ENCODE results near the gene SYT15B.
"Not testable (repeated sequence)": the region's sequence is repeated elsewhere in the genome, so short reads cannot be mapped to it uniquely, and the experiment has no call there.

SYT15B gene

DNA sequence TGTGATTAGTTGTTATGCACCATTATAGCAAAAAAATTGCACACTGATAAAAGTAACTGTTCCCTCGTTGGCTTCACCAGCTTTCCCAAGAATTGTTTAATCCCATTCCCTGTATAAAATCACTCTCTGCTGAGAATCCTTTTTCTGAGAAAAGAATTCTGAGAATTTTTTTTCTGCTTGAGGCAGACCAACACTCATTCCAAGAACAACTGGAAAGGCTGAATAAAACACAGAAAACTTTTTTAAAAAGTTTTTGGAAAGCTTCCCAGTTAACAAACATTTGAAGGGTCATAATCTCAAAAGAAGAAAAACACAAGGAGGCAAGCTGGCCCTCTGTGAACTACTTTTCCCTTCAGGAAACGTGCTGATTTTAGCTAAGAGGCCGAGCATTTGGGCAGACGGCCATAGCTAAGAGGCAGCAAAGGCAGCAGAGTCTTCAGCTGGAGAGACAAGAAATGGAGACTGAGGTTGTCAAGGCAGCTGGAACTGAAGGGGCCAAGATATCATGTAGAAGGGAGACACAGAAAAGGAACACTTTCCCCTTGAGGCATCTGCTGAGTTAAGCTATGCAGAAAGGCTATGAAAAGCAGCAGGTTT, 16.5 kb downstream of the SYT15B start:
- peak; percentile 47 for DNase-seq (ENCODE audit: low read depth, low spot score)
- in situ Hi-C loops (cut with HindIII; ENCODE audit: low sequenced_read_pairs); H3K4me3 ChIP-seq (ENCODE audit: low read depth, low read length): not testable (repeated sequence)

DNA sequence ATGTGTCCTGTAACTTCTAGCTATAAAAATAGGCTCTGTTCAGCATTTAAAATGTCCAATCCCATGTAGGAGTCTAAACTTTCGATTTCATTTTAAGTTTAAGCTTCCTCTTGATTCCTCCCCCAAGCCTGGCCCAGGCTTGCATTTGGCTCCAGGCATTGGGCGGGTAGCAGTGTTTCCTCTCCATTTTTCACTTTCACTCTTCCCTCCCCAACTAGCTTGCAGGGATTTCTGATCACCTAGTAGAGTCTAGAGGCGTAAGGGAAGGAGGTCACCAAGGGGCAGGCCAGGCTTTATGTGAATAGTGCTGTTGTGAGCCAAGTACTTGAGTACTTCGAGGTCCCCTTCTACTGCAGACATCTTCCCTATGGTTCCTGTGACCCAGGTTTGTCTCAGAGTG, 18.5 kb downstream of the SYT15B start:
- DNase-seq (ENCODE audit: low read depth, low spot score); in situ Hi-C loops (cut with HindIII; ENCODE audit: low sequenced_read_pairs); H3K4me3 ChIP-seq (ENCODE audit: low read depth, low read length): not testable (repeated sequence)

- DNase-seq (ENCODE audit: low read depth, low spot score), result peak; percentile 12
- H3K4me3 ChIP-seq (ENCODE audit: low read depth, low read length), result peak overlapping the region; percentile 39
- in situ Hi-C loops (cut with HindIII; ENCODE audit: low sequenced_read_pairs), result not testable (repeated sequence)
Observed at GRCh38 chr10:47743611-47744550, 19.5 kb downstream of the SYT15B start.

- H3K4me3 ChIP-seq (ENCODE audit: low read depth, low read length); in situ Hi-C loops (cut with HindIII; ENCODE audit: low sequenced_read_pairs); DNase-seq (ENCODE audit: low read depth, low spot score): not testable (repeated sequence)
Observed at GRCh38 chr10:47740868-47741267, 22.5 kb downstream of the SYT15B start.

DNA sequence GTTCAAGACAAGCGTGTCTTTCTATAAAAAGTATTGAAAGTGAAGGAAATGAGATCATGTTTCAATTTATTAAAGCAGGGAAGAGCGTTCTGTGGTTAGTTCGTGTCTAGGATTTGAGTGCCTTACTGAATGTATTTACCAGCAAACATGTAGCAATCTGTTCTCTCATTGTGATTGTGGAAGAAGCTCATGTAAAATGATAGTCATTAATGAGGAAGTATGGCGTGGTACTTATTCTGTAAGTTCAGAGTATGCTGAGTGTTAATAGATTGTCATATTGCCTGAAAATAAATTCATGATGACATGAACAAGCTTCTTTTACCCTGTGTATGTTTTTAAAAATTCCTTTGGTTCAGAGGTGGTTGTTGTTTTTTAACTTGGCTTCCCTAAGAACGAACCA, 32.5 kb downstream of the SYT15B start:
- in situ Hi-C loops (cut with HindIII; ENCODE audit: low sequenced_read_pairs), result not testable (repeated sequence)

GRCh38 chr10:47725740-47726139, 37.7 kb downstream of the SYT15B start:
- in situ Hi-C loops (cut with HindIII; ENCODE audit: low sequenced_read_pairs); H3K4me3 ChIP-seq (ENCODE audit: low read depth, low read length); DNase-seq (ENCODE audit: low read depth, low spot score): not testable (repeated sequence)

More for the DNA sequence above, 32.5 kb downstream of the SYT15B start:
- DNase-seq (ENCODE audit: low read depth, low spot score); H3K4me3 ChIP-seq (ENCODE audit: low read depth, low read length): not testable (repeated sequence)

GRCh38 chr10:47725047-47725446, 38.3 kb downstream of the SYT15B start:
- in situ Hi-C loops (cut with HindIII; ENCODE audit: low sequenced_read_pairs); H3K4me3 ChIP-seq (ENCODE audit: low read depth, low read length); DNase-seq (ENCODE audit: low read depth, low spot score): not testable (repeated sequence)

GRCh38 chr10:47724119-47724518, 39.3 kb downstream of the SYT15B start:
- DNase-seq (ENCODE audit: low read depth, low spot score), result peak; percentile 0
- H3K4me3 ChIP-seq (ENCODE audit: low read depth, low read length); in situ Hi-C loops (cut with HindIII; ENCODE audit: low sequenced_read_pairs): not testable (repeated sequence)

DNA sequence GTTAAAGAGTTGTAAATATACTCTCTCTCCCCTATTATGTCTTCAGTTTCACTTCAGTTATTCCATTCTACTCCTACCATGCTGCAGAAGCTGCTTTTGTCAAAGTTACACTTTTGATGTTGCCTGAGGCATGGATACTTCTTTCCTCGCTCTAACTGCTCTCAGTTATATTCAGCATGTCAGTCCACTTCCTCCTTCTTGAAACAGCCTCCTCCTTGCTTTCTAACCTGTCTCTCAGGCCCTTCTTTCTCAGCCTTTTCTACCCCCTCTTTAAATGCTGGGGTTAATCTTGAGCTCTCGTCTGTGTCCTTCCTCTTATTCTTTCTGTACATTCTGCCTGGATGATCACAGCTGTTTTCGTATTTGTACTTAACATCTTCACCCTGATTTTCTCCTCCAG, 40.0 kb downstream of the SYT15B start:
- DNase-seq (ENCODE audit: low read depth, low spot score); H3K4me3 ChIP-seq (ENCODE audit: low read depth, low read length); in situ Hi-C loops (cut with HindIII; ENCODE audit: low sequenced_read_pairs): not testable (repeated sequence)

DNA sequence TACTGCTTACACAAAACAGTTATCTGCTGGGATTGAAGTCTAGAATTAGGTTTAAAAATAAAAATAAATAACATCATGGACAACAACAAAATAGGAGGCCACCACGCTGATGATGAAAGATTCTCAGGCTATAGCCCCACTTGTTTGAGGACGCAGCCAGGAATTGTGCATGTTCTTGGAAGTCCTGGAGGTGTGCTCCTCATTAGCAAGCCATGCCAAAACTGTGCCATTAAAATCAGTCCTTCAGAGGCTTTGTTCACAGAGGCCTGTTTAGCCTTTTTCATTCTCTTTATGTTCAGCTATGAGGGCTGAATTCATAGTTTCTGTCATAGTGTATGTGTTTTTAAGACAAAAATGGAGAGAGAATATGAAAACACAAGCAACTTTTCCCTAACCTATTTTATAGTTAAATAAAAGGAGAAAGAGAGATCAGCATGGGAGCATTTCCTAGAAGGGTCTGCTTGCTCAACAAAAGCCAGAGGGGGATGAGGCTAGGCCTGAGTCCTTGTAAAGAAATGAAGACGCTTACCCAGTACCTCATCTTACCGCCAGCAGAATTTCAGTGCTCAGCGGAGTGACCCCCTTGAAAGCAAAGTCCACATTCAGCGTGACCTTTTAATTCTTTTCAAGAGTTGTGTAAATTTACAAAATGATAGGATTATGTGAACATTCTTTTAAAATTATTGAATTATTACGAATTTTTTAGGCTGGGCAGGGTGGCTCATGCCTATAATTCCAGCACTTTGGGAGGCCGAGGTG, 46.2 kb downstream of the SYT15B start:
- H3K4me3 ChIP-seq (ENCODE audit: low read depth, low read length); DNase-seq (ENCODE audit: low read depth, low spot score); in situ Hi-C loops (cut with HindIII; ENCODE audit: low sequenced_read_pairs): not testable (repeated sequence)
